RWPE2 (cell line): Measurements from ENCODE around the gene SMTNL2.

Source experiments
- ATAC-seq: fragments of 200-7000 bp; cut with Tn5 transposase; 3 replicates; pipeline ENCODE4 v1.9.1; 2021; ENCODE audit warnings: low read depth
- DNase-seq: peaks from one replicate; pipeline ENCODE4 v3.0.0-alpha.2; 2020; ENCODE audit warnings: low spot score
- H3K27ac ChIP-seq: fragments of 450-650 bp; 2 replicates; pipeline ENCODE4 v1.5.1; 2017; ENCODE audit warnings: mild to moderate bottlenecking; ENCODE audit not compliant: poor library complexity, severe bottlenecking
- H3K27me3 ChIP-seq: fragments of 250-450 bp; sonication (Bioruptor Pico); 2 replicates; pipeline ENCODE4 v1.5.1; 2021; ENCODE audit warnings: mild to moderate bottlenecking, moderate library complexity; ENCODE audit not compliant: insufficient read depth, poor library complexity, severe bottlenecking
- H3K36me3 ChIP-seq: fragments of 250-450 bp; sonication (Bioruptor Pico); 2 replicates; pipeline ENCODE4 v1.5.1; 2020; ENCODE audit warnings: low read depth, mild to moderate bottlenecking, moderate library complexity
- H3K4me1 ChIP-seq: fragments of 250-450 bp; sonication (Bioruptor Pico); 2 replicates; pipeline ENCODE4 v1.5.1; 2021; ENCODE audit warnings: mild to moderate bottlenecking, moderate library complexity; ENCODE audit not compliant: insufficient read depth, poor library complexity, severe bottlenecking
- H3K4me3 ChIP-seq: fragments of 250-450 bp; sonication (Bioruptor Pico); 2 replicates; pipeline ENCODE4 v1.5.1; 2021; ENCODE audit warnings: mild to moderate bottlenecking, moderate library complexity; ENCODE audit not compliant: severe bottlenecking
- H3K9me3 ChIP-seq: fragments of 250-450 bp; sonication (Bioruptor Pico); 2 replicates; pipeline ENCODE4 v1.5.1; 2021; ENCODE audit warnings: mild to moderate bottlenecking, moderate library complexity; ENCODE audit not compliant: severe bottlenecking
- CTCF ChIP-seq: fragments of 450-650 bp; IDR thresholded peaks from one replicate; pipeline ENCODE4 v1.5.1; 2017; ENCODE audit warnings: mild to moderate bottlenecking, moderate library complexity; ENCODE audit not compliant: poor library complexity, severe bottlenecking

Gene SMTNL2

GRCh38 chr17:4559139-4559791 lies 25.1 kb upstream of the SMTNL2 start:
- TF ChIP-seq CTCF, result no peak
- Histone ChIP-seq H3K27me3 (no peaks in the 10 kb centered on the region), H3K9me3 (no peaks in the 10 kb centered on the region), H3K27ac (no peak overlapping the region), H3K4me1 (peaks cover 10% of the 10 kb centered on the region), H3K36me3 (peaks cover under 1% of the 10 kb centered on the region; the same call in 1 of the 2 replicates), H3K4me3 (no peak overlapping the region)
- ATAC-seq (no peak), DNase-seq (peak; percentile 58)

- no peak for TF ChIP-seq CTCF
- DNase-seq (peak; percentile 36), ATAC-seq (no peak)
- H3K9me3 ChIP-seq, result no peaks in the 10 kb centered on the region
- no peak overlapping the region for H3K27ac ChIP-seq
- no peaks in the 10 kb centered on the region for H3K27me3 ChIP-seq
- H3K4me1 ChIP-seq, result peaks cover 10% of the 10 kb centered on the region
- H3K36me3 ChIP-seq, result no peaks in the 10 kb centered on the region
- H3K4me3 ChIP-seq, result no peak overlapping the region
These were observed 24.4 kb upstream of the SMTNL2 start for GRCh38 chr17:4559966-4560365.

- no peak within 1 kb of the TSS for H3K27ac ChIP-seq
- no peaks in the 10 kb centered on the region for H3K27me3 ChIP-seq
- peaks cover 10% of the 10 kb centered on the region for H3K4me1 ChIP-seq
- no peak within 1 kb of the TSS for H3K4me3 ChIP-seq
- ATAC-seq (no peak), DNase-seq (peak; percentile 49)
- no peak for TF ChIP-seq CTCF
- H3K9me3 ChIP-seq, result no peaks in the 10 kb centered on the region
- no peaks in the 10 kb centered on the region for H3K36me3 ChIP-seq
These were observed 23.9 kb upstream of the SMTNL2 start, which contains the start of gene GGT6 for GRCh38 chr17:4560421-4560820. Gene GGT6, minus strand, starts transcription at chr17:4560577. Its CDS starts 56 bp downstream, at chr17:4560521.

- TF ChIP-seq CTCF, result no peak
- no peak for DNase-seq
- peaks cover 10% of the 10 kb centered on the region for H3K4me1 ChIP-seq
- H3K36me3 ChIP-seq, result no peaks in the 10 kb centered on the region
- no peak for ATAC-seq
- H3K27me3 ChIP-seq, result no peaks in the 10 kb centered on the region
- H3K4me3 ChIP-seq, result no peak overlapping the region
- no peak overlapping the region for H3K27ac ChIP-seq
- no peaks in the 10 kb centered on the region for H3K9me3 ChIP-seq
These were observed 23.5 kb upstream of the SMTNL2 start for GRCh38 chr17:4560837-4561256.
